OCI-LY3 (cell line): ENCODE measurements around the gene TRIM2.

Experiments
- EZH2phosphoT487 ChIP-seq: fragments of 200-600 bp; shearing (Covaris generic); IDR thresholded peaks from 2 replicates; pipeline ENCODE4 v1.6.1; 2018; ENCODE audit warnings: antibody characterized with exemption, mixed run types, low read depth
- TF ChIP-seq, protein P1 (sequence below): fragments of 200-600, 300-600 bp; sonication (generic); IDR thresholded peaks from 2 replicates; pipeline ENCODE4 v1.5.1; 2014; ENCODE audit warnings: antibody characterized with exemption, low read length, low read depth

DNA sequence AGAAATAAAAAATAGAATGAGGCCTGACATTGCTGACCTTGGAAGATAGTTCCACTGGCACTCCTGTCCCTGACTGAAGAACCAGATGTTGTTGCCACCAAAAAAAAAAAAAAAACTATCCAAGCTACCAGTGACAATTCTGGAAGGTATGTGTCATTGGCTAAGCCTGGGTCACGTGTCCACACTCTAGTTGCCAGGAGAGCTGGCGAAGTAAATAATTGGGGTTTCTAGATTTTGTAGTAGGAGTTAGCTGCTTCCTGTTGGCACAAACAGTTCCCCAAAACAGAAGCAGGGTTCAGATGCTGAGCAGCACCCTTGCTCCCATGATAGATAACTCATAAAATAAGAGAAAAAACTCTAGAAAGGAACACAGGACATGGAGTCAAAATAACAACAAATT lies 160.8 kb downstream of the TRIM2 start:
- TF ChIP-seq, protein P1, sequence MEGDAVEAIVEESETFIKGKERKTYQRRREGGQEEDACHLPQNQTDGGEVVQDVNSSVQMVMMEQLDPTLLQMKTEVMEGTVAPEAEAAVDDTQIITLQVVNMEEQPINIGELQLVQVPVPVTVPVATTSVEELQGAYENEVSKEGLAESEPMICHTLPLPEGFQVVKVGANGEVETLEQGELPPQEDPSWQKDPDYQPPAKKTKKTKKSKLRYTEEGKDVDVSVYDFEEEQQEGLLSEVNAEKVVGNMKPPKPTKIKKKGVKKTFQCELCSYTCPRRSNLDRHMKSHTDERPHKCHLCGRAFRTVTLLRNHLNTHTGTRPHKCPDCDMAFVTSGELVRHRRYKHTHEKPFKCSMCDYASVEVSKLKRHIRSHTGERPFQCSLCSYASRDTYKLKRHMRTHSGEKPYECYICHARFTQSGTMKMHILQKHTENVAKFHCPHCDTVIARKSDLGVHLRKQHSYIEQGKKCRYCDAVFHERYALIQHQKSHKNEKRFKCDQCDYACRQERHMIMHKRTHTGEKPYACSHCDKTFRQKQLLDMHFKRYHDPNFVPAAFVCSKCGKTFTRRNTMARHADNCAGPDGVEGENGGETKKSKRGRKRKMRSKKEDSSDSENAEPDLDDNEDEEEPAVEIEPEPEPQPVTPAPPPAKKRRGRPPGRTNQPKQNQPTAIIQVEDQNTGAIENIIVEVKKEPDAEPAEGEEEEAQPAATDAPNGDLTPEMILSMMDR, result no peak
- TF ChIP-seq EZH2phosphoT487, result no peak
